ENCODE data around the gene FRMD8. TPM values are rescaled to one million over a fixed set of nuclear protein-coding genes. Genes with fewer than 3 reads are reported as not detected.

The FRMD8 gene
- total and polyA plus RNA-seq, 2 of the 4 experiments (the other 2 are of a cell fraction), result 11.3 to 19.8 TPM

GRCh38 chr11:65410936-65411680 lies 24.7 kb downstream of the FRMD8 start:
- DNase-seq (no peak), ATAC-seq (ENCODE audit: low read depth) (no peak)
- Histone ChIP-seq H3K14ac (replicated peaks; ENCODE audit: low read depth, low read length) (no peak overlapping the region), H3K4me3 (ENCODE audit: insufficient read depth, low read depth, low read length) (no peak overlapping the region), H3K9me3 (ENCODE audit: control insufficient read depth, insufficient read depth, low read length) (no peaks in the 10 kb centered on the region), H2AK9ac (replicated peaks; ENCODE audit: low read depth, low read length, poor library complexity) (no peak overlapping the region), H3K23ac (ENCODE audit: low read depth, low read length) (no peak overlapping the region), H2BK15ac (ENCODE audit: low read depth, low read length) (no peak overlapping the region), H3K9me1 (ENCODE audit: insufficient read depth, low read length) (no peaks in the 10 kb centered on the region), H3K4ac (ENCODE audit: low read depth, low read length) (no peak overlapping the region), H3K4me1 (ENCODE audit: control insufficient read depth, insufficient read depth, low read length) (peaks cover 3% of the 10 kb centered on the region; the same call in 1 of the 2 replicates), H2BK20ac (ENCODE audit: low read depth, low read length) (no peak overlapping the region), H2BK120ac (ENCODE audit: low read depth, low read length) (no peak overlapping the region), H4K5ac (ENCODE audit: low read depth, low read length) (no peak overlapping the region), H3K27ac (ENCODE audit: insufficient read depth, low read length) (no peak overlapping the region), H3K9ac (ENCODE audit: low read depth, low read length) (no peak overlapping the region), H2BK5ac (ENCODE audit: low read depth, low read length, poor library complexity, severe bottlenecking) (no peak overlapping the region), H3K36me3 (ENCODE audit: control insufficient read depth, insufficient read depth, low read length) (peaks cover 37% of the 10 kb centered on the region), H3K4me2 (ENCODE audit: low read depth, low read length) (no peak overlapping the region), H3K56ac (ENCODE audit: extremely low read depth, insufficient read depth, low read length) (no peak overlapping the region), H3K18ac (ENCODE audit: low read depth, low read length) (no peak overlapping the region), H3K27me3 (ENCODE audit: control insufficient read depth, insufficient read depth, low read length) (no peaks in the 10 kb centered on the region), H4K20me1 (ENCODE audit: insufficient read depth, low read length) (no peaks in the 10 kb centered on the region; the same call in 1 of the 2 replicates), H2AK5ac (ENCODE audit: low read depth, low read length) (no peak overlapping the region), H3K79me1 (ENCODE audit: low read depth in 1 of 2, low read length in 2 of 2) (peaks cover 0 to 41% of the 10 kb centered on the region in 2 experiments), H2AFZ (replicated peaks; ENCODE audit: low read length, poor library complexity) (no peak overlapping the region), H4K8ac (ENCODE audit: low read depth in 2 of 2, low read length in 2 of 2) (no peak overlapping the region), H4K91ac (ENCODE audit: insufficient read depth, low read depth, low read length) (no peak overlapping the region)
- WGBS, 2 experiments (ENCODE audit: extremely low coverage in 2 of 2, insufficient read length in 1 of 2), result 85% methylated on average over 18 of the region's 29 CpGs; no CpG with 5 or more reads in 1 of the 2 experiments
- intact Hi-C loops (cut with micrococcal nuclease) (no loop called here), in situ Hi-C loops (cut with MboI; ENCODE audit: low sequenced_read_pairs) (loop anchor here (5.0 kb wide), 1 partner anchor 101 kb away; no protein-coding TSS in a partner anchor), dilution Hi-C loops (cut with HindIII; ENCODE audit: low sequenced_read_pairs, unreplicated experiment) (no loop called here)
- no TSS peak for BruUV-seq (replicated peaks)
- ChIA-PET POLR2A (ENCODE audit: unreplicated experiment) (no interaction called here), CTCF (no interaction called here)
- no peak for TF ChIP-seq RCOR1 (IDR thresholded peaks at IDR 0.05; ENCODE audit: insufficient replicate concordance, low read length)

All from IMR-90 (cell line).